NB4 (cell line): ENCODE results near the gene FSIP1.

Experiments used
- CTCF ChIP-seq: IDR thresholded peaks from one replicate; pipeline ENCODE4 v1.5.1; 2012; ENCODE audit warnings: low read depth, low read length
- POLR2A ChIP-seq: IDR thresholded peaks from 2 replicates; pipeline ENCODE4 v1.6.1; 2011; ENCODE audit warnings: mild to moderate bottlenecking; ENCODE audit not compliant: insufficient read length; ENCODE audit errors: extremely low read depth

GRCh38 chr15:39735120-39735717 lies 47.4 kb downstream of the FSIP1 start:
- no peak for TF ChIP-seq POLR2A
- TF ChIP-seq CTCF: no peak
